PC-3 (cell line): ENCODE data around the gene VPS25. TPM values are rescaled to one million over a fixed set of nuclear protein-coding genes. Genes with fewer than 3 reads are reported as not detected.
A peak's percentile ranks its signal among the peaks of the same experiment; 100 is the strongest.

Experiments used
- ATAC-seq: fragments of 200-7000 bp; cut with Tn5 transposase; 2 replicates; pipeline ENCODE4 v1.9.1; 2020; ENCODE audit warnings: mild to moderate bottlenecking, moderate library complexity
- BruUV-seq: library from RNA; stranded (reverse); fragments of 400-500 nt; replicated peaks from 2 replicates; lab custom pipeline; 2021; lab: Mats Ljungman, UMichigan
- CTCF ChIA-PET: fragments of 300-600 bp; sonication (Branson Sonifier 250); formaldehyde crosslinking; loops from one replicate; lab custom pipeline; 2022; ENCODE audit warnings: antibody characterized with exemption; lab: Charles Lee
- POLR2A ChIA-PET: fragments of 300-600 bp; sonication (Branson Sonifier 250); formaldehyde crosslinking; loops from one replicate; lab custom pipeline; 2022; ENCODE audit warnings: antibody characterized with exemption; ENCODE audit not compliant: unreplicated experiment; lab: Charles Lee
- DNase-seq: peaks from one replicate; pipeline ENCODE4 v3.0.0-alpha.2; 2015
- H2AFZ ChIP-seq: fragments of 300-600 bp; sonication (generic); 2 replicates; pipeline ENCODE4 v1.6.0; 2016; ENCODE audit warnings: antibody characterized with exemption, low read length
- H3F3A ChIP-seq: fragments of 300-600 bp; sonication (generic); one replicate; pipeline ENCODE4 v1.6.0; 2017; ENCODE audit warnings: antibody characterized with exemption, low read length, control low read depth, mild to moderate bottlenecking; ENCODE audit not compliant: unreplicated experiment
- H3K27ac ChIP-seq: fragments of 300-600 bp; sonication (generic); 2 replicates; pipeline ENCODE4 v1.5.1; 2016; ENCODE audit warnings: mild to moderate bottlenecking, low read length
- H3K27me3 ChIP-seq: fragments of 300-600 bp; sonication (generic); 2 replicates; pipeline ENCODE4 v1.6.1; 2016; ENCODE audit warnings: low read length, mixed read lengths
- H3K36me3 ChIP-seq: fragments of 300-600 bp; sonication (generic); 2 replicates; pipeline ENCODE4 v1.6.1; 2016; ENCODE audit warnings: low read depth, mixed run types, low read length, mixed read lengths
- H3K4me1 ChIP-seq: fragments of 300-600 bp; sonication (generic); 2 replicates; pipeline ENCODE4 v1.5.1; 2016; ENCODE audit warnings: low read length; ENCODE audit not compliant: insufficient read depth
- H3K4me2 ChIP-seq: fragments of 300-600 bp; sonication (generic); 2 replicates; pipeline ENCODE4 v1.6.0; 2016; ENCODE audit warnings: low read length
- H3K4me3 ChIP-seq: fragments of 300-600 bp; sonication (generic); 2 replicates; pipeline ENCODE4 v1.5.1; 2016; ENCODE audit warnings: mild to moderate bottlenecking, low read length, mixed read lengths
- H3K79me2 ChIP-seq: fragments of 300-600 bp; sonication (generic); 2 replicates; pipeline ENCODE4 v1.6.1; 2017; ENCODE audit warnings: low read length, mixed read lengths
- H3K9ac ChIP-seq: fragments of 300-600 bp; sonication (generic); 2 replicates; pipeline ENCODE4 v1.6.0; 2016; ENCODE audit warnings: mild to moderate bottlenecking, low read length
- H3K9me2 ChIP-seq: fragments of 300-600 bp; sonication (generic); replicated peaks from 2 replicates; pipeline ENCODE4 v1.6.1; 2016; ENCODE audit warnings: mixed run types, low read length, mixed read lengths
- H3K9me3 ChIP-seq: fragments of 300-600 bp; sonication (generic); 2 replicates; pipeline ENCODE4 v1.6.1; 2016; ENCODE audit warnings: low read length, mixed read lengths
- H4K20me1 ChIP-seq: fragments of 300-600 bp; sonication (generic); 2 replicates; pipeline ENCODE4 v1.6.1; 2016; ENCODE audit warnings: low read length, mixed read lengths
- EZH2 ChIP-seq: fragments of 300-600 bp; sonication (generic); IDR thresholded peaks from one replicate; pipeline ENCODE4 v1.6.1; 2017; ENCODE audit warnings: antibody characterized with exemption, mild to moderate bottlenecking, low read length; ENCODE audit not compliant: unreplicated experiment
- EZH2phosphoT487 ChIP-seq: fragments of 300-600 bp; sonication (generic); IDR thresholded peaks from 2 replicates; pipeline ENCODE4 v1.6.1; 2018; ENCODE audit warnings: mild to moderate bottlenecking, antibody characterized with exemption, low read length, borderline replicate concordance
- intact Hi-C: fragments of 100-400 bp; cut with micrococcal nuclease; formaldehyde crosslinking; loops from 2 replicates; pipeline ENCODE4 v1.9.0; 2023
- total RNA-seq: library from RNA; depleted of rRNA; stranded (reverse); fragments of >200 nt; gene quantifications from 2 replicates; pipeline ENCODE4 v1.2.3, GENCODE V29; 2014
- TF ChIP-seq, protein P1 (sequence below): fragments of 300-600 bp; sonication (generic); conservative IDR thresholded peaks from 2 replicates; pipeline ENCODE4 v1.5.1; 2017; ENCODE audit warnings: antibody characterized with exemption, low read depth, mild to moderate bottlenecking, low read length

VPS25 gene
- total RNA-seq, 1 experiment from 2014 or later, result 62.0 TPM

DNA sequence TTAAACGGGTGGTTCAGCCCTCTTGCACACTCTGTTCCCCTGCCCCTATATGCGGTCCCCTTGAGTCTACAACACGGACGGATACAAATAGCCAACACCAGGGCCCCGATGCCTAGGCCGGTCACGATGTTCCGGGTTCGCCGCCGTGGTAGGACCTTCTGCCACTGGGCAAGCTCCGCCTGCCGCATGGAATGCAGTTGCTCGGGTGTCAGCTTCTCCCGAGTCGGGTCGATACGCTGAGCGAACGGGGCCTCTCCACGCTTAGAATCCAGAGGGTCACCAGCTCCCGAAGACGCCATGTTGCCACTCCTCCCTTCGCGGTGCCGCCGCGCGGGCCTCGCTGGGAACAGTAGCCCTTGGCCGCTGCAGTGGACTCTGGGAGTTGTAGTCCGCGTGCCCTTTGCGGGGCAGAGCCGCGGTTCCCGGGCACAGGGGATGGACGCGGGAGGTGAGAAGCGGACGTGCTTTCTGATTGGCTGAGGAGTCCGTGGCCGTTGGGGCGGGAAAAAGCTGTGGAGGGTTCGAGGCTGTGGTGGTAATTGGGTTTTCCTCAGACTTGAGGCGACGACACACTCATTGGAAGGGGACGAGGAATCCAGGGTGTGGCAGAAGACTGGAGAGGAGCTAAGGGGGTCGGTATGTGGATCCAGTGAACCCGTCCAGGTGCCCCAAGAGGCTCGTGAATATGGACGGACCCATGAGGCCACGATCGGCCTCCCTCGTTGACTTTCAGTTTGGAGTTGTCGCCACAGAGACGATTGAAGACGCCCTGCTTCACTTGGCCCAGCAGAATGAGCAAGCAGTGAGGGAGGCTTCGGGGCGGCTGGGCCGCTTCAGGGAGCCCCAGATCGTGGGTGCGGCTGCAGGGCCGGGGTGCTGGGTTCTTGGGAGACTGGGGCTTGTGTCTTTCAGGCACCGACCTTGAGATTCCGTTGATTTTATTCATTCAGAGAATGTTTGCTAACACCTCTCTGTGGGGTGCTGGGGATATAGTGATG, 25.4 kb downstream of the VPS25 start, which contains the start of the genes CNTD1 and COA3:
CNTD1 (plus strand) TSS at position 479 of the 998 bp plus-strand sequence; CDS start at position 686, 207 bp downstream.
COA3 (minus strand) TSS at position 322 of the 998 bp plus-strand sequence; CDS start at position 299, 23 bp downstream.
- TF ChIP-seq EZH2phosphoT487 (no peak), EZH2 (no peak)
- TF ChIP-seq, protein P1, sequence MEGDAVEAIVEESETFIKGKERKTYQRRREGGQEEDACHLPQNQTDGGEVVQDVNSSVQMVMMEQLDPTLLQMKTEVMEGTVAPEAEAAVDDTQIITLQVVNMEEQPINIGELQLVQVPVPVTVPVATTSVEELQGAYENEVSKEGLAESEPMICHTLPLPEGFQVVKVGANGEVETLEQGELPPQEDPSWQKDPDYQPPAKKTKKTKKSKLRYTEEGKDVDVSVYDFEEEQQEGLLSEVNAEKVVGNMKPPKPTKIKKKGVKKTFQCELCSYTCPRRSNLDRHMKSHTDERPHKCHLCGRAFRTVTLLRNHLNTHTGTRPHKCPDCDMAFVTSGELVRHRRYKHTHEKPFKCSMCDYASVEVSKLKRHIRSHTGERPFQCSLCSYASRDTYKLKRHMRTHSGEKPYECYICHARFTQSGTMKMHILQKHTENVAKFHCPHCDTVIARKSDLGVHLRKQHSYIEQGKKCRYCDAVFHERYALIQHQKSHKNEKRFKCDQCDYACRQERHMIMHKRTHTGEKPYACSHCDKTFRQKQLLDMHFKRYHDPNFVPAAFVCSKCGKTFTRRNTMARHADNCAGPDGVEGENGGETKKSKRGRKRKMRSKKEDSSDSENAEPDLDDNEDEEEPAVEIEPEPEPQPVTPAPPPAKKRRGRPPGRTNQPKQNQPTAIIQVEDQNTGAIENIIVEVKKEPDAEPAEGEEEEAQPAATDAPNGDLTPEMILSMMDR, result no peak
- CTCF ChIA-PET, result no interaction called here
- Histone ChIP-seq H3K79me2 (peaks cover 11% of the 10 kb centered on the region; the same call in 1 of the 2 replicates), H3K4me1 (peaks cover 28% of the 10 kb centered on the region), H3K4me3 (peak within 1 kb of the TSS; percentile 99), H3K9ac (peak within 1 kb of the TSS; percentile 91), H3K9me2 (no peaks in the 10 kb centered on the region), H3K9me3 (no peaks in the 10 kb centered on the region), H4K20me1 (no peaks in the 10 kb centered on the region), H2AFZ (peak within 1 kb of the TSS; percentile 78), H3K36me3 (no peaks in the 10 kb centered on the region), H3K27me3 (no peaks in the 10 kb centered on the region), H3F3A (no peaks in the 10 kb centered on the region), H3K27ac (peak within 1 kb of the TSS; percentile 41), H3K4me2 (peak within 1 kb of the TSS; percentile 96)
- intact Hi-C loops, result no loop called here
- ATAC-seq (peak; percentile 75), DNase-seq (peak; percentile 80)
- BruUV-seq, result no TSS peak
- POLR2A ChIA-PET, result no interaction called here

- Histone ChIP-seq H3K27me3 (no peaks in the 10 kb centered on the region), H3K79me2 (peaks cover under 1% of the 10 kb centered on the region; the same call in 1 of the 2 replicates), H4K20me1 (no peaks in the 10 kb centered on the region), H2AFZ (no peak overlapping the region), H3K4me1 (peaks cover 14% of the 10 kb centered on the region), H3K9me2 (no peaks in the 10 kb centered on the region), H3K4me3 (no peak overlapping the region), H3K36me3 (no peaks in the 10 kb centered on the region), H3F3A (no peaks in the 10 kb centered on the region), H3K4me2 (peak overlapping the region; percentile 40; the same call in 1 of the 2 replicates), H3K9me3 (no peaks in the 10 kb centered on the region), H3K27ac (0 out of 2 replicates have a peak overlapping the region, but pooled peaks have one; percentile 11), H3K9ac (no peak overlapping the region)
- no TSS peak for BruUV-seq
- intact Hi-C loops, result loop anchor here (2.0 kb wide), 2 partner anchors 18 to 28 kb away; no protein-coding TSS in a partner anchor
- DNase-seq, result peak; percentile 42
- CTCF ChIA-PET, result interaction anchor here (0.8 kb wide), 1 partner anchor 20 kb away, joined by 3 read pairs; the partner anchor contains the start of gene BECN1
- peak; percentile 52 for ATAC-seq
- POLR2A ChIA-PET, result no interaction called here
- no peak for TF ChIP-seq EZH2phosphoT487
- TF ChIP-seq, protein P1, result no peak
- no peak for TF ChIP-seq EZH2
Observed at GRCh38 chr17:42803074-42803883, 30.0 kb downstream of the VPS25 start.
